Adrenal gland (tissue), 5 donors: ENCODE results near the gene FLT1.

Experiments
- POLR2A ChIP-seq, 2 donors: fragments of 450-650 bp; IDR thresholded peaks; one replicate each; pipeline ENCODE4 v1.6.1; 2017; ENCODE audit warnings: antibody characterized with exemption in 2 of 2, mild to moderate bottlenecking in 2 of 2, moderate library complexity in 1 of 2
- TF ChIP-seq, protein P1 (sequence below), 6 experiments: fragments of 450-650 bp in 4 of 6; fragments of 200-600 bp in 2 of 6; sonication (generic) in 1 of 6; IDR thresholded peaks; 1 replicate in 5 of 6; 2 replicates in 1 of 6; pipeline versions ENCODE4 v1.5.1 to v1.8.0; 2016 to 2021; ENCODE audit warnings: antibody characterized with exemption in 6 of 6, mild to moderate bottlenecking in 2 of 6, moderate library complexity in 1 of 6
- donor health status: DM: no; HTN: no; CAD: no.

GRCh38 chr13:28273919-28274318 is 221.0 kb downstream of the FLT1 start:
- TF ChIP-seq POLR2A (IDR thresholded peaks at IDR 0.05) = no peak
- TF ChIP-seq, protein P1, sequence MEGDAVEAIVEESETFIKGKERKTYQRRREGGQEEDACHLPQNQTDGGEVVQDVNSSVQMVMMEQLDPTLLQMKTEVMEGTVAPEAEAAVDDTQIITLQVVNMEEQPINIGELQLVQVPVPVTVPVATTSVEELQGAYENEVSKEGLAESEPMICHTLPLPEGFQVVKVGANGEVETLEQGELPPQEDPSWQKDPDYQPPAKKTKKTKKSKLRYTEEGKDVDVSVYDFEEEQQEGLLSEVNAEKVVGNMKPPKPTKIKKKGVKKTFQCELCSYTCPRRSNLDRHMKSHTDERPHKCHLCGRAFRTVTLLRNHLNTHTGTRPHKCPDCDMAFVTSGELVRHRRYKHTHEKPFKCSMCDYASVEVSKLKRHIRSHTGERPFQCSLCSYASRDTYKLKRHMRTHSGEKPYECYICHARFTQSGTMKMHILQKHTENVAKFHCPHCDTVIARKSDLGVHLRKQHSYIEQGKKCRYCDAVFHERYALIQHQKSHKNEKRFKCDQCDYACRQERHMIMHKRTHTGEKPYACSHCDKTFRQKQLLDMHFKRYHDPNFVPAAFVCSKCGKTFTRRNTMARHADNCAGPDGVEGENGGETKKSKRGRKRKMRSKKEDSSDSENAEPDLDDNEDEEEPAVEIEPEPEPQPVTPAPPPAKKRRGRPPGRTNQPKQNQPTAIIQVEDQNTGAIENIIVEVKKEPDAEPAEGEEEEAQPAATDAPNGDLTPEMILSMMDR (IDR thresholded peaks at IDR 0.05) = no peak
